VCaP (cell line): ENCODE measurements around the gene PIEZO2.

ENCODE experiments used
- H3K27ac ChIP-seq: fragments of 450-650 bp; 2 replicates; pipeline ENCODE4 v1.5.1; 2017
- TF ChIP-seq, protein P1 (sequence below): fragments of 450-650 bp; conservative IDR thresholded peaks from 2 replicates; pipeline ENCODE4 v1.5.1; 2017; ENCODE audit warnings: mild to moderate bottlenecking, moderate library complexity

Gene PIEZO2

DNA sequence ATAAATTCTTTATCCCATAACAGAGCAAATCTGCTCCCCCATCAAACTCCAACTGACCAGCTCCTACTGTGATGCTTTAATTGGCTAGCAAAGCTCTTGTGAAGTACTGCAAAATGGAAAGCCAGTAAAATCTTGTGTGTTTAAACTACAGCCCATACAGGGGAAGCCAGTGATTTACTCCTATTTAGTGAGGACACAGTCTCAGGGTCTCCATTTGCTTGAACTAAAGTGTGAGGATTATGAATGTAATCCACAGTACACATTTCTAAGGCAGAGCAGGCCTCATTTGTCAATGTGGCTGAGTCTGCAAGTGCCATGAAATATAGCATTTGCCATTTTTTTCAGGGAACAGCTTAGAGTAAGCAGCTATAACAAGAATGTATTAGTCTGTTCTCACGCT, 259.3 kb downstream of the PIEZO2 start:
- no peak overlapping the region for H3K27ac ChIP-seq
- TF ChIP-seq, protein P1, sequence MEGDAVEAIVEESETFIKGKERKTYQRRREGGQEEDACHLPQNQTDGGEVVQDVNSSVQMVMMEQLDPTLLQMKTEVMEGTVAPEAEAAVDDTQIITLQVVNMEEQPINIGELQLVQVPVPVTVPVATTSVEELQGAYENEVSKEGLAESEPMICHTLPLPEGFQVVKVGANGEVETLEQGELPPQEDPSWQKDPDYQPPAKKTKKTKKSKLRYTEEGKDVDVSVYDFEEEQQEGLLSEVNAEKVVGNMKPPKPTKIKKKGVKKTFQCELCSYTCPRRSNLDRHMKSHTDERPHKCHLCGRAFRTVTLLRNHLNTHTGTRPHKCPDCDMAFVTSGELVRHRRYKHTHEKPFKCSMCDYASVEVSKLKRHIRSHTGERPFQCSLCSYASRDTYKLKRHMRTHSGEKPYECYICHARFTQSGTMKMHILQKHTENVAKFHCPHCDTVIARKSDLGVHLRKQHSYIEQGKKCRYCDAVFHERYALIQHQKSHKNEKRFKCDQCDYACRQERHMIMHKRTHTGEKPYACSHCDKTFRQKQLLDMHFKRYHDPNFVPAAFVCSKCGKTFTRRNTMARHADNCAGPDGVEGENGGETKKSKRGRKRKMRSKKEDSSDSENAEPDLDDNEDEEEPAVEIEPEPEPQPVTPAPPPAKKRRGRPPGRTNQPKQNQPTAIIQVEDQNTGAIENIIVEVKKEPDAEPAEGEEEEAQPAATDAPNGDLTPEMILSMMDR = no peak

DNA sequence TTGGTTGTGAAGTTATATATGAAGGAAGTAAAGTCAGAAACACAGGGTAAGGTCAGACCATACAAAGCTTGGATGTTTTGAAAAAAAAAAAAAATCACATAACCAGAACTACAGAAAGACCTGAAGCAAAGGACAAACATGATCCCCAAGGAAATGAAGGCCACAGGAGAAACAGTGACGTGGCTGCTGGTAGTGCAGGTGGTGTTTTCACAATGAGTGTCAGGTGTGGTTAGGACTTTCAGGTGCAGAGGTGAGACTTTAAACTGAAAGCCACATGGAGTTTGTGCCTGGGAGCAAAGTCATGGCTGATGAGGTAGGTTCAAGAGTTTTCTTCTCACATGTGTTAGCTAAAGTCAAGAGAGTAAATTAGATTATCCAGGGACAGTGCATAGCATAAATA, 270.7 kb downstream of the PIEZO2 start:
- TF ChIP-seq, protein P1 = no peak
- no peak overlapping the region for H3K27ac ChIP-seq

DNA sequence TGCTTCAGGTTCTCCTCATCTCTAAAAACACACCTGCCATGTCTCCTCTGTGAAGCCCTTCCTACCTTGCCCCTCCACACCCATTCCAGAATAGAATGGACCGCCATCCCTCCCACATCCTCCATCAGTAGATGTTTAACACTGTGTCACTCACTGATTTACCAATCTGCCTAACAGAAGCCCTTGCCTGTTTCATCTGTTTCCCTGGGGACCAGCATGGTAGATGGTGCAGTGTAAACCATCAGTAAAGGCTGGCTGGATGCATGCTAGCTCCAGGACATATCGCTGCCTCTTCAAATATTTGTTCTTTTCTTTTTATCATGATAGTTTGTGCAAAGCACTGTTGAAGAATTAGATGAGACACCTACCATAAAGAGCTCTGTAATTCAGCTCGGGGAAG, 271.4 kb downstream of the PIEZO2 start:
- TF ChIP-seq, protein P1 = no peak
- no peak overlapping the region for H3K27ac ChIP-seq

DNA sequence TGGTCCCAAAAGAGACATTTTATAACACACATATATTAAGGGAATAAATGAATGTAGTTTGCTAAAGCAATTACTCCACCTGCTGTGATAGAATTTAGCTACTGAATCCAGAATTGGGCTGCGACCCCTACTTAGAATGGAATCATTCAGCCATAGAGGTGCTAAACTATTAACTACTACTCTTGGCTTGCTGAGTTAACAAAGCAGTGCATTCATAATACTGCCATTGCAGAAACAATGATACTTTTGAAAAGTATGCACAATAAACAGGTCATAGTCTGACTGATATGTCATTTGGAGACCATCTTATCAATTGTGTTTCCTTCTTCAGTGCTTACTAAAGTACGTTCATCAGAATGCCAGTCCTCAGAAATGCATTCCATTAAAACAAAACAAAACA, 273.6 kb downstream of the PIEZO2 start:
- H3K27ac ChIP-seq = no peak overlapping the region
- TF ChIP-seq, protein P1 = no peak

DNA sequence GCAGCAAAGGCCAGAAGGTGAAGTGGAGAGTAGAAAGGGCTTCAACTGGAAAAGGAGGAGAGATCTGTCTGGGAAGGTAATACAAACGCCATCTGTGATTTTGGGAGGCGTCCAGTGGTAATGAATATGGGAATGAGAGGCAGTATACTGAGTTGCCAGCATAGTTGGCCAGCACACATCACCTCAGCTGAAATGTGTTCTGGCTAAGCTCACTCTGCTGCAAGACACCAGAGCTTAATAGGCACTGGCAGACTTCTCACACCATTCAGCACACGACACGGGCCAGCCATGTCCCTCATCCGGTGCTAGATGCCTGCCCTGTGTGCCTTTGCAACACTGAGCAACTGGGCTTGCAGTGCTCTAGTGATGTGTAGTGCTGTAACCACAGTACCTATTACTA, 277.1 kb downstream of the PIEZO2 start:
- TF ChIP-seq, protein P1 = no peak
- no peak overlapping the region for H3K27ac ChIP-seq

DNA sequence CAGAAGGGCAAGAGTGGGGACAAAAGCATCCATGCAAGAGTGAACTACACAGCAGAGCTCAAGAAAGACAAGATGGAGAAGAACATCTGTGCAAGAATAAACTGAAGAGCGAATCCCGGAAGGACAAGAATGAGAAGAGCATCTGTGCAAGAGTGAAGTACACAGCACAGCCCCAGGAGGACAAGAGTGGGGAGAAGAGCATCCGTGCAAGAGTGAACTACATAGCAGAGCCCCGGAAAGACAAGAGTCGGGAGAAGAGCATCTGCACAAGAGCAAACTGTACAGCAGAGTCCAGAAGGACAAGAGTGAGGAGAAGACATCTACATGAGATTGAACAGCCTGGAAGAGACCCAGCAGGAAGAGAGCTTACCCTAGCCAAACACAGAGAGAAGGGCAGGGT, 284.6 kb downstream of the PIEZO2 start:
- no peak overlapping the region for H3K27ac ChIP-seq
- TF ChIP-seq, protein P1 = no peak

DNA sequence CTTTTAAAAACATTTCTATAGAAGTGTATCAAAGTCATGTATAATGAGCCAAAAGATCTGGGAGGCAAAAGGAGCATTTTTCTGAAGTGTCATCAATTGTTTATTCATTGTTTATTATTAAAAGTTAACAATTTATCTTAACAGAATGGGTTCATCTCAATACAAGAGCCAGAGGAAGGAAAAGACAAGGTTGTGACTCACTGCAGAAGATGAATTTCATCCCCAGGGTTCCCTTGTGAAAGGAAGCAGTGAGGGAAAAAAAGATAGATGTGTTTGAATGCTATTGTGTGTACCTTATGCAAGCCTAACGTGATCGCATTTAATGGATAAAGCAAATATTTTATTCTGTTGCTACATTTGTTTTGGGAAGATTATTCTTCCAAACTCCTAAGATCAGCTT, 286.3 kb downstream of the PIEZO2 start:
- TF ChIP-seq, protein P1 = no peak
- no peak overlapping the region for H3K27ac ChIP-seq

DNA sequence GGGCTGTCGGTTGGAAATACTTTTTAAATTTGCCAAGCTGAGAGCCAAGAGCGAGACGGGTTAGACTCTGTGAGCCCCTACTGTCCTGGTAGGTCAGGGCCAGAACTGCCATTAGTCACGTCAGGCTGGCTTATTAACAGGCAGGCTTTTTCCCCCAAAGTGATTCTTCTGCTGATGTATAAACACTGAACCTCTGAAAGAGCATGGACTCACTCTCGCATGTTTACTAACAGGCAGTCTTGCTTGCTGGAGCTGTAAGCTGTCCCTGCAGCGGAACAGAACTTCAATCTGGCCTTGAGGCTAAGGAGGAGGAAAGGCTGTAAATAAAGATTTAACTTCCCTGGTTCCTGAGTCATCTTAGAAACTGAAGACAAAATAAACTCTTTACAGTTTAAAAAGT, 288.4 kb downstream of the PIEZO2 start:
- H3K27ac ChIP-seq = no peak overlapping the region
- TF ChIP-seq, protein P1 = no peak
